GM18867 (cell line): ENCODE results near the gene NGEF.
"Not testable (repeated sequence)": the region's sequence is repeated elsewhere in the genome, so short reads cannot be mapped to it uniquely, and the experiment has no call there.

Experiments used
- ATAC-seq: cut with Tn5 transposase; IDR thresholded peaks from one replicate; pipeline ENCODE4 v1.9.1; 2021; ENCODE audit warnings: mild to moderate bottlenecking, moderate library complexity; ENCODE audit not compliant: unreplicated experiment

NGEF gene, protein sequence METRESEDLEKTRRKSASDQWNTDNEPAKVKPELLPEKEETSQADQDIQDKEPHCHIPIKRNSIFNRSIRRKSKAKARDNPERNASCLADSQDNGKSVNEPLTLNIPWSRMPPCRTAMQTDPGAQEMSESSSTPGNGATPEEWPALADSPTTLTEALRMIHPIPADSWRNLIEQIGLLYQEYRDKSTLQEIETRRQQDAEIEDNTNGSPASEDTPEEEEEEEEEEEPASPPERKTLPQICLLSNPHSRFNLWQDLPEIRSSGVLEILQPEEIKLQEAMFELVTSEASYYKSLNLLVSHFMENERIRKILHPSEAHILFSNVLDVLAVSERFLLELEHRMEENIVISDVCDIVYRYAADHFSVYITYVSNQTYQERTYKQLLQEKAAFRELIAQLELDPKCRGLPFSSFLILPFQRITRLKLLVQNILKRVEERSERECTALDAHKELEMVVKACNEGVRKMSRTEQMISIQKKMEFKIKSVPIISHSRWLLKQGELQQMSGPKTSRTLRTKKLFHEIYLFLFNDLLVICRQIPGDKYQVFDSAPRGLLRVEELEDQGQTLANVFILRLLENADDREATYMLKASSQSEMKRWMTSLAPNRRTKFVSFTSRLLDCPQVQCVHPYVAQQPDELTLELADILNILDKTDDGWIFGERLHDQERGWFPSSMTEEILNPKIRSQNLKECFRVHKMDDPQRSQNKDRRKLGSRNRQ

DNA sequence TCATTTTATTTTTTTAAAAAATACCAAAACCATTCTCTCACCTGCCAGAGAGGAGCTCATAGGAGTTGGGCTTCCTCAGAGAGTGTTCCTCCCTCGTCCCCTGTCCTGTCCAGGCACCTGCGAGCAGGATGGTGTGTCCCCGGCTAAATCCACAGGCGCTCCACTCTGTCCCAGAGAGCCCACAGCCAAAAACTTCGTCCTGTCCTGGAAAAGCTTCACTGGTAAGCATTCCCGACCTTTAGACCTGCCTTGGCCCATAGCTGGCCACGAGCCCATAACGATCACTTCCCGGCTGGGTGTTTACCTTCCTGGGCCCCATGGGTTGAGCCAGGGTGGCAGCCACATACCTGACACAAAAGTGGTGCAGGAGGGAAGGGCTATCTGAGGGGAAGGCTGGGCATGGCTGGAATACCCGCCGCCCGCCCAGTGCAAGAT, at the start of gene NGEF:
Gene NGEF (minus strand): TSS at position 230 of the 435 bp plus-strand sequence. CDS start 38,366 bp downstream, outside the sequence.
- ATAC-seq, result no peak

DNA sequence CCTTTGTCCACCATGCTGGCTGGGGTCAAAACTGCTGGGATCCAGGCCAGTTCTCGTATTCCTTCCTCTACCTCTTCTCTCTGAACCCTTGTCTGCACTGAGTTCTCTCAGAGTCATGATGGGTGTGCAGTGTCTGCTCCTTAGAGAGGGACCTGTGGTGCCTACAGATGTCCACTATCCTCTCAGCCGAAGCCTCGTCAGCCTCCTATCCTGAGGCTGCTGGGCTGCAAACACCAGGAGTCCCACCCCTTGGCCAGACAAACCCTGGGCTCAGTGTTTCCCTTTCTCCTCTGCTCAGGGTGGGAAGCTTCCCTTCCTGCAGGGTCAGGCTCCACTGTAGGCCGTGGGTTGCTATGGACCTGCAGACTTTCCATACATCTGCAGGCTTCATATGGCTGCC, 49.4 kb upstream of the NGEF start:
- no peak for ATAC-seq

DNA sequence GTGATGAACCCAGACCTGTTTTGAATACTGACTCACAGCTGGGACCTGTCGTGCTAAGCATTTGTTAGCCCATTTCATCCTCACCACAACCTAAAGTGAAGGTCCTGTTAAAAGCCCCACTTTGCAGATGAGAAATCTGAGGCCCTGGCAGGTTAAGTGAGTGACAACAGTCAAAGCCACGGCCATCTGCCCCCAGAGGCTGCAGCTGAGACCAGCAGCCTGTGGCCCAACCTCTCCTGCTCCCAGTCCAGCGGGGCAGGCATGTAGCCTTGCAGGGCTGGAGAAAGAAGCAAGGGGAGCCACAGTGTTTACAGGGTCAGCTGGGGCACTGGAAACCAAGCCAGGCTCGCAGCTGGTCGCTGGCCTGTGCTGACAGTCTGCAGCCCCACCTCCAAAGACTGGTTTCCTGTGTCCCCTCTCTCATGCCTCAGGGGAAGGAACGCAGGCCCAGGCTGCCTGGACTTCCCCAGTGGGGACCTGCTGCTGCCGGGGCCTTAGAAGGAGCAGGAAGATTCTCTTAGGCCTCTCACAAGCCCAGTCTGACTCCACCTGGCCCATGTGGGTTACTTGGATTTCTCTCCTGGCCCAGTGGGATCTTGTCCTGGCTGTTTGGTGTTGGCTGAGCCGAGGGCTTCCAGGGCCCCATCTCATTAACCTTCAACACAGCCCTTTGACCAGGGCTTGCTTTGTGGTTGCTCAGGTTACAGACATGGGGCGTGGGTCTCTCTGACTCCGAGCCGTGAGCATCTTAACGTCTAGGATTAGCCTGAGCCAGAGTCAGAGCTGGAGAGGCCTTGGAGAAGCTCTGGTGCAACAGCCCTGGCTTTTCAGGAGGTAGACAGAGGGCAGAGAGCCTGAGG, 48.8 kb upstream of the NGEF start:
- ATAC-seq, result peak; percentile 31

DNA sequence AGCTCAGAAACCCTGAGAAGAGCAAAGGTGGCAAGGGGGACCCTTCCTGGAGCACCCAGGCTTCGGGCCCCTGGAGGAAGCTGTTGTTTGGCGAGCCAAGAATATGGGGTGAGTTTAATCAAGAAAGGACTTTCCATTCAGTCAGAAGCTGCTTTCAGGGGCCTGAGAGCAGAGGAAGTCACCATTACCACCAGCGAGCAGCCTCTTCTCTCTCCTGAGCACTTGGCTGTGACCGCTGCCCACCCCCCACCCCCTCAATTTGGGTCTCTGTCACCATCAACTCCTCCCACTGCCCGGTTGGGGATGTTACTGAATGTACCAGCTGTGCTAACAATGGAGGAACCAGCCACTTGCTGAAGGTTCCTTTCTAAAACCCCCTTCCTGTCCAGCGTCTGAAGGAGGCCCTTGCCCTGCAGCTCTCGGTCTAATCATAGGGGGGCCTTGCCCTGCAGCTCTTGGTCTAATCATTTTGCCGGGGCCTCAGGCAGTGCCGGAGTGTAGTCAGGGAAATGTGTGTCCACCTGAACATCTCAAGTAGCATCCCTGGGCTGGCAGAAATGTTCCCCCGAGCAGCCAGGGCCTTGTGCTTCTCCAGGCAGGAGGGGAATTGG, 48.0 kb upstream of the NGEF start:
- ATAC-seq, result peak; percentile 22

DNA sequence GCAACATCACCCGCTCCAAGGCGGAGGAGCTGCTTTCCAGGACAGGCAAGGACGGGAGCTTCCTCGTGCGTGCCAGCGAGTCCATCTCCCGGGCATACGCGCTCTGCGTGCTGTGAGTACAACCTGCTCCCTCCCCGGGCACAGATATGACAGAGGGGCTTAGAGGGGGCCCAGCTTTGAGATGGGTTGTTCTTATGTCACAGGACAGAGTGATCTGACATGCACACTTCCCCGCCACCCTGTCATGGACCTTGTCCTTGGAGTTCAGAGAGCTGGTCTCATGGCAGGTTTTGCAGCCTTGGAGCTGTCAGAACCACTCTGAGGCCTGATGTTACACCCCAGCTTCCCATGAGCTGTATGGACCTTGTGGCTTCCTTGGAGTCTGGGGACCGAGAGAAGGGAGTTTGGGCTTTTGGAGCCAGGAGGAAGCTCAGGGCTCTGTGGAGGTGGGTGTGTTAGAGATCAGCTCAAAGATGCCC, 47.5 kb upstream of the NGEF start:
- ATAC-seq, result no peak

DNA sequence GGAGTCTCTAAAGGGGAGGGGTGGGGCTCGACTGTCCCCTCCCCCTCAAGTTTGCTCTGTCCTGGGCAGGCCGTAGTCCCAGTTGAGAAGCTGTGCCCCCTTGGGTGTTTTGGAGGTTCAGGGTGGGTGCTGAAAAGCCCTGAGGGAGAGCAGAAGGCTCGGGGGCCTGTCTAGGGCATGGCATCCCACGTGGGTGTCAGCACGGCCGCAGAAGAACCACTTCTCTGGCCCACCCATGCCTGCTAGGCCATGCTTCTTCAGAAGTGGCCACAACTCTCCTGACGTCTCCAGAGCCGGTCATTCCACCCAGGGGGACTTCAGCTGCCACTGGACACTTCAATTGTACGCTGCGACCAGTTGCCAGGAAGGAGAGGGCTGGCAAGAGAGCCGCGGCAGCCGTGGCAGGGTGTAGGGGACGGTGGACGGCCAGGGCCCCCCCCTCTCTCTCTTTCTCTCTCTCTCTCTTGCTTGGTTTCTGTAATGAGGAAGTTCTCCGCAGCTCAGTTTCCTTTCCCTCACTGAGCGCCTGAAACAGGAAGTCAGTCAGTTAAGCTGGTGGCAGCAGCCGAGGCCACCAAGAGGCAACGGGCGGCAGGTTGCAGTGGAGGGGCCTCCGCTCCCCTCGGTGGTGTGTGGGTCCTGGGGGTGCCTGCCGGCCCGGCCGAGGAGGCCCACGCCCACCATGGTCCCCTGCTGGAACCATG, 46.9 kb upstream of the NGEF start, which contains the start of gene INPP5D:
Gene INPP5D (plus strand): TSS at position 546 of the 704 bp plus-strand sequence. CDS start 137 bp downstream, at position 683.
- ATAC-seq, result peak; percentile 55

DNA sequence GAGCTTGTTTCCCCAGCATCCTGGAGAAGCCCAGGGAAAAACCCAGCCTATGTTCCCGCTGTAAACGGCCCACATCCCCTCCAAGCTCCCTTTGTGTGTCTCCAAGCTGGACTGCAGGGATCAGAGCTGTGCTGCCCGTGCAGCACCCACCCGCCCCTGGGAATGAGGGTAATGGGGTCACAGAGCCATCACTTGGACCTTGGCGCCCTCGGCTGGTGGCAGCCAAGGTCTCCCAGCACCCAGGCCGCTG, 46.4 kb upstream of the NGEF start:
- no peak for ATAC-seq

DNA sequence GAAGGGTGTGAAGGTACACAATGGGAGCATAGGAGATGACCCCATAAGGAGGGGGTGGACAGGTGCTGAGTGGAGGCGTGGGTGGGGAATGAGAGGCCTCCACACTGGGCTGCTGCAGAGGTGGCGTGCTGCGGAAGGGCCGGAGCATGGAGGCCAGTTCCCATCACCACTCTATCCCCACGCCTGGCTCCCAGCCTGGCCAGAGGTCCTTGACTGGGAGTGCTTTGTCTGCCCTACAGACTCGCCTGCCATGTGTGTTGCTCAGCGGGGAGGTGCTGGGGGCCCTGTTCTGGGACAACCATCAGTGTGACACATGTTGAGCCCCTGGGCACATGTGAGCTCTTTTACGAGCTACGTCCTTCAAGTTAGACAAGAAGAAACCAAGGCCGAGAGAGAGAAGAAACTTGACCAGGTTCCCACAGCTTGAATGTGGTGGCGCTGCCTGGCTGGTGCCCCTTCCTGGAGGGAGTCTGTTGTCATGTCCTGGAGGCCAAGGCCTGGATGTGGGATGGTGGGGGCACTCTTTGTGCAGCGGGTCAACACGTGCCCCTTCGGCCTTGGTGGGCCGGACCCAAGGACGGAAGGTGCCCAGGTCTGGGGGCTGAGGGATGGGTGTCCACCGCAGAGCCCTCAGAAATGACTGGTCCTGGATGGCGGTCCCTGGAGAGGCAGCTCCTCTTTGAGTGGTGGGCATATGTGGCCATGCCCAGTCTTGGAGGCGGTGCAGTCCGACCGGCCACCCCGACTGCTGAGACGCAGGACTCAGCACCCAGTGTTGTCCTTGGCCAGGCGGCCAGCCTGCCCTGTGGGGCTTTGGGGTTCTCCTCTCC, 45.9 kb upstream of the NGEF start:
- ATAC-seq, result no peak

DNA sequence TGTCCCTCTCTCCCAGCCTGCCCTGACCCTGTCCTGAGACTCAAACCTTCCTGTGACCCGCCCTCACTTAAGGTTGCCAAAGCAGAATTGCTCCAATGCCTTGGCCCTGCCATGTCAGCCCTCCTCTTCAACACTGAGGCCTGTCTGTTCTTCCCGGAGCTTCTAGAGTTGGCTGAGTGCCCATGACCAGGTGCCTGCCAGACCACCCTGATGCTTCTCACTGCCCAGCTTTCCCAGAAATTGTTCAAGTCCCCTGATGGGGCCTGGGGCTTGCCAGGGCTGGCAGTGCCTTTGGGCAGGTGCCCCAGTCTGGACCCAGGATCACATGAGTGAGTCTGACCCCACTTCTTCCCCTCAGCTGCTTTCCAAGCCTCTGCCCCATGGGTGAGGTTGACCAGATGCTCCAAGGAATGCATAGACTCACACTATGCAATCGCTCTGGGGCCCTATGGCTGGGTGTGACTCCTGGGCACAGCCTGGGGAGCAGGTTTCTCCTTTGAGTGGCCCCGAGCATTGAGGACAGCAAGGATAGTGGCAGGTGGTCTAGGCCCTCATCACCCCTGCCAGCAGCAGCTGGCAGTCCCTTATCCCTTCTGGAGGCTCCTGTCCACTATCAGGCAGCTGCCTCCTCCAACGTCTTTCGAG, 44.0 kb upstream of the NGEF start:
- no peak for ATAC-seq

DNA sequence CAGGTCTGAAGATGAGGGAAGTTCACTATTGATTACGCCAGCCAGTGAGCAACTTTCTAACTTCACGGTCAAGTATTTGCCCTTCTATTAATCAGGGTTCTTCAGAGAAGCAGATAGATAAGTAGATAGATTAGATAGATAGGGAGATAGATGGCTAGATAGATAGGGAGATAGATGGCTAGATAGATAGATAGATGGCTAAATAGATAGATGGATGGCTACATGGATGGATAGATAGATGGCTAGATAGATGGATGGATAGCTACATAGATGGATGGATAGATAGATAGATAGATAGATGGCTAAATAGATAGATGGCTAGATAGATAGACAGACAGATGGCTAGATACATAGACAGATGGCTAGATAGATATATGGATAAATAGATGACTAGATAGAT, 42.3 kb upstream of the NGEF start:
- no peak for ATAC-seq

DNA sequence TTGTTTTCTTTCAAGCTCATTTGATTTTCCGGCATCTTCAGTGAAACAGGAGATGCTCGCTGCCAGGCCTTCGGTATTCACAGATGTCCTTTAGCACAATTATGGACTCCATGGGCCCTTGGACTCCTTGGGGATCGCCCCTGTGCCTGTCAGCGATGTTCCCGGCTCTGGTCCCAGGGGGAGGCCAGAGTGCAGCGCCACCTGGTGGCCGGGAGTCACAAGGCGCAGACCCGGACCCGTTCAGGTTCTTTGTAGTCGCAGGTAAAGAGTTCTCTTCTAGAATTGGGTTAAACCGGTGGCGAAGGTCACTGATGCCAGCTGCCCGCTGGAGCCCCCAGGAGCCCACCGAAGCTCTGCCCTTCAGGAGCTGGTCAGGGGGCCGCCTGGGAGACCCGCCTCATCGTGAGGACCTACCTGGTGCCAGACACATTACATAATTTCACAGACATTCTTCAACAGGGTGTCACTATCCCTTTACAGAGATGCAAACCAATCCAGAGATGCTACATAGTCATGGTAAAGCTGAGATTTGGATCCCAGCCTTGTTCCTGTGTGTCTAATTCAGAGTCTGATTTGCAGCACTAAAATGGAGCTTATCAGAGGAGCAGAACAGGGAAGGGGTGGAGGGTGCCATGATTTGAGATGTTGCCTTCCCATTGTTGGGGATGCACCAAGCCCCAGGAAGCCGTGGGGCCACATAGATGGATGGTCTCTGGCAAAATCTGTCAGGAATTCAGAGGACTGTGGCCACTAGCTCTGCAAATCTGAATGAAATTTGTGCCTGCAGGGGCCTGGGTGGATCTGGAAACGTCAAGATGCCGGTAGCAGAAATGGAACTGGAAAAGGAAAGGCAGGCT, 41.1 kb upstream of the NGEF start:
- ATAC-seq, result no peak

DNA sequence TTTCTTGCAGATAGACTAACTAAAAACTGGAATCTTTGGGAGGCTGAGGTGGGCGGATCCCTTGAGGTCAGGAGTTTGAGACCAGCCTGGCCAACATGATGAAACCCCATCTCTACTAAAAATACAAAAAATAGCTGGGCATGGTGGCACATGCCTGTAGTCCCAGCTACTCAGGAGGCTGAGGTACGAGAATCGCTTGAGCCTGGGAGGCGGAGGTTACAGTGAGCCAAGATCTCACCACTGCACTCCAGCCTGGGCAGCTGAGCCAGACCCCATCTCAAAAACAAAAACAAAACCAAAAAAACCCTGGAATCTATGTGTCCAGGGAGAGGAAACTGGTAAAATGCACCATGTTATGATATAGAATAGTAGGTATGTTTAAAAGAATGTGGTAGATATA, 39.5 kb upstream of the NGEF start:
- ATAC-seq, result not testable (repeated sequence)

DNA sequence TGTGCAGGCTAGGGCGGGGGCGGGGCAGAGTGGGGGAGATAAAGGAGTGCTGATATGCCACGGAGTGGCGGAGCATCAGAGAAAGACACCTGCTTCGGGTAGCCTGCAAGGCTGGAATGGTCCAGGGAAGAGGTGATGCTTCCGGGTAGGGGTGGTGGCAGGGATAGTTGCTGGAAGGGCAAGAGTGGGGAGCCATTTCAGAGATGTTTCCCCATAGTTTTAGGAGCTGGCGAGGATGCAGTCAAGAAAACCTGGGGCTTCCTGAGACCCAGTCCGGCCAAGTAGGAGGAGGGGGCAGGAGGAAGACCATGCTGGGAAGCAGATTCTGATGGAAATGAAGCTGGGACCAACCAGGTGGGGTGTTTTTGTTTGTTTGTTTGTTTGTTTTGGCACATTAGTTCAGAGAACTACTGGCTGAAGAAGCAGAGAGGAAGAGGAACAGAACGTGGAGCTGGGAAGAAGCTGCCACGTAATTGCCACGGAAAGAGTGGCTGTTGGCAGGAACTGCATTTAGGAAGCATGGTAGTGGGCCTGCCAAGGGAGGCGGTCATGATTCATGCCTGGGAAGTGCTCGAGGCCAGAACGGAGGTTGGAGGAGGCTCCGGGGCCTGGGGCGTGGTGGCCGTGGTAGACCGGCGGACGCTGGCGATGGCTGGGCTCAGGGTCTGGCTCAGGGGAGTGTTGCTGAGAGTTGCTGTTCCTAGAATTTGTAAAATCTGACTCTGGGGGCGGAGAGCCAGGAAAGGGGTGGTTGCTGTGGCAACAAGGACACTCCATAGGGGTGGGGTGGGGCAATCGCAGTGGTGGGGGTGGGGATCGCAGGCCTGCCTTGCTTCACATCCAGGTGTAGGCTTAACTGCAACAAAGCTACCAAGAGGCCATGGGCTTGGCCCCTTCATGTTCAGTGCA, 38.4 kb upstream of the NGEF start:
- ATAC-seq, result no peak

DNA sequence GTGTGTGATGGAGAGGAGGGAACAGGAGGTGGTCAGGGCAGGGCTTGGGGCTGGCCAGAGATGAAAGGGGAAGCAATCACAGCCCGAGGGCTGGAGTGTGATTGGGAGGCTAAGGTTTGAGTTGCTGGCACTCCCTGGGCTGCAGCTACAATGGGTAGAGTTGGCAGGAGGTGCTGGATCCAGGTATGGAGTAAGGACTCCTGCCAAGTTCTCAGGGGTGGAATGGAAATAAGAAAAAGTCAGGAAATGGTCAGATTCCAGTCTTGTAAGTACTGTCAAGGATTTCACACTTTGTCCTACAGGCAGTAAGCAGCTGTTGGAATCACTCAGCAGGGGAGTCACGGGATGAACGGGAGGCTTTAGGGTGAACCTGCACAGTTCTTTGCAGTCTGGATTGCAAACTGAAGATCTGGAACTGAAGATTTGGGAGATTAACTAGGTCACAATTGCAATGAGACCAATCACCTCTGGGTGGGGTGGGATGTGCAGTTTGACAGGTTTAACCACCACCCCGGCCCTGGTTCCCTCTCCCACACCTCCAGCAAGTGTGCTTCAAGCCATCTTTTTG, 36.2 kb upstream of the NGEF start:
- no peak for ATAC-seq

DNA sequence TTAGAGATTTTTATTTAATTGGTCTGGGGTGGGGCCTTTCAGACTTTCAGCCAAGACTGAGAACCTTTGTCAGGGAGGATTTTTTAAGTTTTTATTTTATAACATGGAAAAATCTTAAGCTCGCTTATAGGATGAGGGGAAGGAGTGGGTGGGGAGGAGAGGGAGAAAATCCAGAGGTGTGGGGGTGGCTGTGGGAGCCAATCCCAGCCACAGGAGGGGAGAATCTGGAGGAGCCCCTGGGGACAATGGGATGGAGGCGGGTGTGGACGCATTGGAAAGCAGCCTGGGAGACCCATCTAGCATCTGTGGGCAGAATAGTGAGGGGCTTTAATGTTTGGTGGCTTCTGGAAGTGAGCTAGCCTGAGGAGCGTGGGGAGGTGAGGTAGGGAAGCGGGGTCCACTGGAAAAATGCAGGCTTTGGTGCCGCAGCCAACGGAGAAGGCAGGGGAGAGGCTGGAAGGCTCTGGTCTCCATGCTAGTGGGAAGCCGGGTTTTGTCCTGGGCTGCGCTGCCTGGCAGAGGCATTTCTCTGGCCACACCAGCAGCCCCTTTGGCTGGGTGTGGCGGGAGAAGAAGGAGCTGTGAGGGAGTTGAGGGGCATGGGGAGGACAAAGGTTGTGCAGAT, 35.6 kb upstream of the NGEF start:
- no peak for ATAC-seq

DNA sequence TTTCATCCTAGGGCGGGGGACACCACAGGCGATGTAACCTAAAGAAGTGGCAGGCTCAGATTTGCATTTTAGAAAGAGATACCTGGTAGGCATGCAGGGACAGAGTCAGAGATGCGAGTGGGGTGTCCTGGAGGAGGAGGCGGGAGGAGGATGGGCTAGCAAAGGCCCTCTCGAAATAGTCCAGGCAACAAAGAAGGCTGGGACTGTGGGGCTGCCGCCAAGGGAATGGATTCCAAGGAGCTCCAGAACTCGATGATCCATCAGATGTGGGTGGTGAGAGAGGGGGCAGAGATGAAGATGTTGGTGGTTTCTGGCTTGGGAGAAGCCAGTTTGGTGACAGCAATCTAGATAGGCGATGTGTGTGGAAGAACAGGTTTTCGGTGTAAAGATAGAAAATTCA, 34.6 kb upstream of the NGEF start:
- no peak for ATAC-seq
